ENCODE data around the gene CTNND2.

The CTNND2 gene

DNA sequence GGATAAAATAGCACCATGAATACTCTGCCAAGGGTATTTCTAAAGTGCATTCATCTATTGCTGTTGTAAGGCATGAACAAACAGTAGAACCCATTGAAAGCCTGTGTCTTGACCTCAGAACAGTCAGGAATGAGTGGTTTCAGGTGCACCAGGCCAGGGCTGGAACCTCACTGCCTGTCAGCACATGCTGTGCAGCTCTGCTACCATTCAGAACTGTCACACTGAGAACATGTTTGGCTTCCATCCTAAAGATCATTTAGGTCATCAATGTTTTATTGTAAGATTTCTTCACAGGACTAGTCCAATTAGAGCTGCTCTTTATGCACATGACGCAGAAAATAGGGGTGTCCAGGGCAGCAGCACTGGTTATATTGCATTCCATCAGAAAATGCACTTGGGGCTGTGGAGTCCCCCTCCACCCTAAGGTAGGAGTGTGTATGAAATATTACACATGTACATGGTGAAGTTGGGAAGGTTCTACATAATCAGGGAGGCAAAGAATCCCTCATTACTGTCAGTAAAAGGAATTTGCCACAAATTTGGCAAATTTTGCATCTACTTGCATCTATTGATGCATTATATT lies 408.0 kb downstream of the CTNND2 start:
- Histone ChIP-seq H4K20me1 (ENCODE audit: insufficient read depth, low read length) (no peaks in the 10 kb centered on the region), H3K27me3 (replicated peaks; ENCODE audit: insufficient read depth, low read length) (no peaks in the 10 kb centered on the region), H3K9me3 (replicated peaks; ENCODE audit: insufficient read depth, low read length) (no peaks in the 10 kb centered on the region), H3K4me1 (ENCODE audit: low read length) (no peaks in the 10 kb centered on the region), H3K9ac (ENCODE audit: low read length) (no peak overlapping the region), H3K9me2 (replicated peaks; ENCODE audit: insufficient read depth, low read length) (no peaks in the 10 kb centered on the region), H3F3A (ENCODE audit: insufficient read depth, low read length) (no peaks in the 10 kb centered on the region), H3K36me3 (replicated peaks; ENCODE audit: insufficient read depth, low read length) (no peaks in the 10 kb centered on the region), H3K27ac (ENCODE audit: low read length) (no peak overlapping the region), H3K4me2 (ENCODE audit: low read depth, low read length) (no peak overlapping the region), H2AFZ (ENCODE audit: low read length) (no peak overlapping the region), H3K4me3 (ENCODE audit: low read length) (no peak overlapping the region), H3K79me2 (ENCODE audit: low read length) (no peaks in the 10 kb centered on the region)
- no peak for TF ChIP-seq CTCF (IDR thresholded peaks at IDR 0.05; ENCODE audit: low read length)
- TF ChIP-seq EZH2phosphoT487 (IDR thresholded peaks at IDR 0.05; ENCODE audit: low read length), result no peak
- TF ChIP-seq EZH2 (optimal IDR thresholded peaks at IDR 0.05; ENCODE audit: low read depth, low read length), result no peak
- DNase-seq, result no peak

- no peak for DNase-seq
- no peaks in the 10 kb centered on the region for H3K9me3 ChIP-seq (replicated peaks; ENCODE audit: insufficient read depth, low read length)
Measured at GRCh38 chr5:11494340-11494739, 409.9 kb downstream of the CTNND2 start.

GRCh38 chr5:11491404-11492075 lies 412.7 kb downstream of the CTNND2 start:
- Histone ChIP-seq H3K9me2 (replicated peaks; ENCODE audit: insufficient read depth, low read length) (no peaks in the 10 kb centered on the region), H3K9ac (ENCODE audit: low read length) (no peak overlapping the region), H3K36me3 (replicated peaks; ENCODE audit: insufficient read depth, low read length) (no peaks in the 10 kb centered on the region), H3K27me3 (replicated peaks; ENCODE audit: insufficient read depth, low read length) (no peaks in the 10 kb centered on the region), H3K27ac (ENCODE audit: low read length) (no peak overlapping the region), H3K4me3 (ENCODE audit: low read length) (no peak overlapping the region), H3K79me2 (ENCODE audit: low read length) (no peaks in the 10 kb centered on the region), H4K20me1 (ENCODE audit: insufficient read depth, low read length) (no peaks in the 10 kb centered on the region), H3F3A (ENCODE audit: insufficient read depth, low read length) (no peaks in the 10 kb centered on the region), H3K4me2 (ENCODE audit: low read depth, low read length) (no peak overlapping the region), H2AFZ (ENCODE audit: low read length) (no peak overlapping the region), H3K9me3 (replicated peaks; ENCODE audit: insufficient read depth, low read length) (no peaks in the 10 kb centered on the region), H3K4me1 (ENCODE audit: low read length) (no peaks in the 10 kb centered on the region)
- TF ChIP-seq CTCF (IDR thresholded peaks at IDR 0.05; ENCODE audit: low read length) (no peak), EZH2 (optimal IDR thresholded peaks at IDR 0.05; ENCODE audit: low read depth, low read length) (no peak), EZH2phosphoT487 (IDR thresholded peaks at IDR 0.05; ENCODE audit: low read length) (no peak)
- no peak for DNase-seq

More at GRCh38 chr5:11494340-11494739, 409.9 kb downstream of the CTNND2 start:
- Histone ChIP-seq H3K27me3 (replicated peaks; ENCODE audit: insufficient read depth, low read length) (no peaks in the 10 kb centered on the region), H3F3A (ENCODE audit: insufficient read depth, low read length) (no peaks in the 10 kb centered on the region), H3K79me2 (ENCODE audit: low read length) (no peaks in the 10 kb centered on the region), H3K9me2 (replicated peaks; ENCODE audit: insufficient read depth, low read length) (no peaks in the 10 kb centered on the region), H3K4me1 (ENCODE audit: low read length) (no peaks in the 10 kb centered on the region), H3K27ac (ENCODE audit: low read length) (no peak overlapping the region), H3K4me3 (ENCODE audit: low read length) (no peak overlapping the region), H2AFZ (ENCODE audit: low read length) (no peak overlapping the region), H3K9ac (ENCODE audit: low read length) (no peak overlapping the region), H4K20me1 (ENCODE audit: insufficient read depth, low read length) (no peaks in the 10 kb centered on the region), H3K36me3 (replicated peaks; ENCODE audit: insufficient read depth, low read length) (no peaks in the 10 kb centered on the region), H3K4me2 (ENCODE audit: low read depth, low read length) (no peak overlapping the region)
- TF ChIP-seq EZH2 (optimal IDR thresholded peaks at IDR 0.05; ENCODE audit: low read depth, low read length), result no peak
- peak; percentile 17; the same call in 1 of the 2 replicates for TF ChIP-seq CTCF (IDR thresholded peaks at IDR 0.05; ENCODE audit: low read length)
